Stimulated activated CD8-positive, alpha-beta memory T cell treated with anti-CD3 and anti-CD28 coated beads, Interleukin-15, amount 100 ng/mL, for 48 hours (primary cell): ENCODE results near the gene PSMD14.
A peak's percentile ranks its signal among the peaks of the same experiment; 100 is the strongest.
"Not testable (repeated sequence)": the region's sequence is repeated elsewhere in the genome, so short reads cannot be mapped to it uniquely, and the experiment has no call there.

Experiments used
- DNase-seq, 2 donors: peaks; one replicate each; pipeline ENCODE4 v3.0.0-alpha.2; 2020; ENCODE audit warnings: low read depth in 2 of 2

The PSMD14 gene

GRCh38 chr2:161308178-161308955 is at the start of gene PSMD14:
PSMD14 (plus strand) TSS chr2:161308425; CDS start chr2:161318826, 10,401 bp downstream.
- DNase-seq = peak; percentile 86 to 89

DNA sequence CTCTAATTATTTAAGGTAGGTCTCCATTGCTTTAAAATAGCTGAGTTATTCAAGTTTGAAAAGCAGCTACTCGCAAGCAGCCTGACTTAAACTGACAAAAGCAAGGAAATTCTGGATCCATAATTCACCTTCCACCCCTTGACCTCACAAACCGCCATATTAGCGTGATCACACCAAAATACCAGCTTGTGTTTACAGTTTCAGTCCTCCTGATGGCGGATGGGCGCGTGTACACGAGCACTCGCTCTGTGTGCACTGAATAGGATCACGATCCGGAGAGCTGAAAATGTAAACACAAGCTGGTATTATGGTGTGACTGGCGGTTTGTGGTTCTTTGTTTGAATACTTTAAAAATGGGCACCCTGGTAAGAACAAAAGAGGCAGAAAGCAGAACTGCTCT is 42.4 kb upstream of the PSMD14 start:
- DNase-seq = no peak

- no peak for DNase-seq
These were observed 39.1 kb upstream of the PSMD14 start for GRCh38 chr2:161269111-161269510.

- no peak for DNase-seq
These were observed 35.0 kb upstream of the PSMD14 start for GRCh38 chr2:161273038-161273760.

DNA sequence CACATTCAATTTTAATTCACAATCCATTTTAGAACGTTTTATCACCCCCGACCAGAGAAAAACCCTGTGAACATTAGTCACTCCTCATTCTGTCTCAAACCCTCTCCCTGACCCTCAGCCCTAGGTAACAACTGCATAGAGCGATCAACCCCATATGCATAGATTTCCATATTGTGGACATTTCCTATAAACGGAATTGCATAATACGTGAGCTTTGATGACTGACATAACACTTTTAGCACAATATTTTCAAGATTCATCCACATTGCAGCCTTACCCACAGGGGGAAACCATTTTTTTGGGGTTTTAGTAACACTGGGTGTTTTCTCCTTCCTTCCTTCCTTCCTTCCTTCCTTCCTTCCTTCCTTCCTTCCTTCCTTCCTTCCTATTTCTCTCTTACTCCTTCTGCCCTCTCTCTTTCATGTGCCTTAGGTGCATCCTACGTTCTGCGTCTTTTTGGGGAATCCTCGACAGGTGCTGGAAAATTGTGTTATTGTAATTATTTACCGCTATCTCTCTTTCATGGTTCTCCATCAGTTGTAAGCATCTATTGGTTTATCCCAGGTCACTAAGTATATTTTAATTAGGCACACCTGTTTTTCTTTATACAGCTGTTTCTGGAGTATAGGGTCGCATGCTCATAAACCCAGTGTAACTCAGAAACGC is 29.5 kb upstream of the PSMD14 start:
- DNase-seq = not testable (repeated sequence)

DNA sequence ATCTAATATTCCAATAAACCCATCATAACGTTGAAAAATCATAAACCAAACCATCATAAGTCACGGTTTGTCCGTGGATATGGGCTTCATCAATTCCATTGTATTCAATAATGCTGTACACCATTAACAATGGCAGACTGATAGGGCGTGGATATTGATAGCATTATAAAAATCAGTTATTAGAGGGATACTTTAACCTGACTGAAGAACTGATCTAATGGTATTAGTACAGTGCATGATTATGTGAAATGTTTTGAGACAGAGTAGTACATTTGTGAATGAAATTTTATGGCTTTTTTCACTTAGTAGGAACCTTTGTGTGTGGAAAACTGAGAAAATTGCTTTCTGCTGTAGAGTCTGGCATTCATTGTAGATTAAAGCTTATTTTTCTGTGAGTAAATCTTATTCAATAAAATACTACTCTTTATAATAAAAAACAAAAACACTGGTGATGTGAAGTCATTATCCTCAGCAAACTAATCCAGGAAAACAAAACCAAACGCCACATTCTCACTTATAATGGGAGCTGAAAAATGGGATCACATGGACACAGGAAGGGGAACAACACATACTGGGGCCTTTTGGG is 28.9 kb upstream of the PSMD14 start:
- not testable (repeated sequence) for DNase-seq

DNA sequence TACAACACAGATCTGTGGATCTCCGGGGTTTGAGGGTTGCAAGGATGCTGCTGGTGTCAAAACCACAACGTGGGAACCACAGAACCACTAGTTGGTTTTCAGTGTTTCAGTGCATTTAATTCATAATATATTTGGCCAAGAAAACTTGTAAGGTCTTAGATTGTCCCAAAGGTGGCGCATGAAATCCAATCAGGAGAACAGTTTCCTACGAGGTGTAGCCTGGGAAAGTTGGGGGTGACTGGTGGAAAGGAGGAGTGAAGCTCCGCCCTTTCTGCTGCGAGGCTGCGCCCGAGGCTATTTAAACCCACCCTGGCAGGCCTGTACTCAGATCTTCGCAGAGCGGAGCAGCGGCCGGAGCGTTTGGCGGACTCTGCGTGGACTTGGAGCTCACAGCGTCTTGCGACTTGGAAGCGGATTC is 27.3 kb upstream of the PSMD14 start:
- DNase-seq = peak in 1 of 2 donors; percentile 17

DNA sequence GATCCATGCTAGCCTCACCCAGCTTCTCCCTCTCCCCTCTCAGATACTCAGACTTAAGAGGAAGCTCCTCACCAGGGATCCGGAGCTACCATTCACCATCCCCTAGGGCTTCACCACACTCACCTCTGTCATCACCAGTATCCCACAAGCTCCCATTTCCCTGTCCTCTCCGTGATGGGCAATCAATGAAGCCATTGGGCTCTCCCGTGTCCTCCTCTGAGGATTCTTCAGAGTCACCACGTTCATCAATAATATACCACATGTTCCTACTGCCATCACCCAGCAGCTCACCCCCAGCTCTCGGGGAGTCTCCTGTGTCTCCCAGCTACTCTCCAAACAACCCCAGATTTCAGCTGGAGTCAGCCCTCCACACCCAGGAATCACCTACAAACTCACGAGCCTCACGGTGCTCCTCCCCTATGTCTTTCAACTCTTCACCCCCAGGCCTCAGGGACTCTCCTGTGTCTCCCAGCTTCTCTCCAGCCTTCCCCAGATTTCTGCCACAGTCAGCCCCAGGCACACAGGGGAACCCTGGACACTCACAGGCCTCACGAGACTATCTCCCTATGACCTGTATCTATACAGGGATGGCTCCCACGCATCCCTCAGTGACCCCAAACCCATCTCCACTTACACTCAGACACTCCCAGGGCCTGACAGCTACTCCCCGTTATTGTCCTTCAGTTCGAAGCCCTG is 26.5 kb upstream of the PSMD14 start:
- DNase-seq = not testable (repeated sequence)

- not testable (repeated sequence) for DNase-seq
These were observed 25.9 kb upstream of the PSMD14 start for GRCh38 chr2:161282311-161282644.

DNA sequence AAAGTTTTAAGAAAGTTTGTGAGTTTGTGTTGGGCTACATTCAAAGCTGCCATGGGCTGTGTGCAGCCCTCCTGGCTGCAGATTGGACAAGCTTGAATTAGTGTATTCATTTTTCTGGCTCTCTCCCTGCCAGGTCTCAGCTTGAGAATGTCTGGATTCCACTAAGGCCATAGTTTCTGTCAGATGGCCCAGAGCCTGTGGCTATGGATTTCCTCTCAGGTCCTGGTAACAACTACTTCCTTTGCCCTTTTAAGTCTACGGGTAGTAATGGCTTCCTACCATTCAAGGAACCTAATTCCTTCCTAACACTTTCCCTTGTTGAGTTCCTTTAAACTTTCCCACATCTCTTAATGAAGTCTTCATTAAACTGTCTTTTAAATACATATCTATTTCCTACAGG is 24.3 kb upstream of the PSMD14 start:
- DNase-seq = no peak

DNA sequence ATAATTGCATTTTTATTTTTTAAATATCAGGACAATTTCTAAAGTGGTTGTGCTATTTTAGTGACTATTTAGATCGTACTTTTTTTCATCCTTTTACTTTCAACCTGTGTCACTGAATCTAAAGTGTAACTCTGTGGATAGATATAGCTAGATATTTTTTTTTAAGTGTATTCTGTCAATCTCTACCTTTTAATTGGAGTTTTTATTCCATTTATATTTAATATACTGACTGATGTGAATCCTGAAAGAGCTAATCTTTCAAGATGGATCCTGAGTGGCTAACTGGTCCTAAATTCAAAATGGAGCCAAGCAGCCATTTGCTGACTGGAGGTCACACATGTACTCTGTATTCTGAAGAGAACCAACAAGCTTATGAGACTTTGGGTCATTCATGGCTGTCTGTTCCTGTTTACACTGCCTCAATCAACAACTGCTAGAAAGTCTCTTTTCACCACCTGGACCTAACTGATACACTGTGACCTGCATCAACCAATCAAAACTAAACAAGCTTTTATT is 4.6 kb upstream of the PSMD14 start:
- DNase-seq = no peak

DNA sequence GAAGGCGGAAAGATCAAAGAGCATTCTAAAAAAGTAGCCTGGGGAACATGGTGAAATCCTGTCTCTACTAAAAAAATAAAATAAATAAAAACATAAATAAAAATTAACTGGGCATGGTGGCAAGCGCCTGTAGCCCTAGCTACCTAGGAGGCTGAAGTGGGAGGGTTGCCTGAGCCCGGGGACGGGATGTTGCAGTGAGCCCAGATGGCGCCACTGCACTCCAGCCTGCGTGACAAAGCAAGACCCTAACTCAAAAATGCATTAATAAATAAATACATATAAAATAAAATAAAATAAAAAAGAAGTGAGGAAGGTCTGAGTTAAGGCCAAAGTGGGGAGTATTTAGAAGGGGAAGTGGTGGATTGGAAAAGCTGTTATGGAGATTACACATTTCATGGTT is 1.3 kb upstream of the PSMD14 start:
- no peak for DNase-seq

DNA sequence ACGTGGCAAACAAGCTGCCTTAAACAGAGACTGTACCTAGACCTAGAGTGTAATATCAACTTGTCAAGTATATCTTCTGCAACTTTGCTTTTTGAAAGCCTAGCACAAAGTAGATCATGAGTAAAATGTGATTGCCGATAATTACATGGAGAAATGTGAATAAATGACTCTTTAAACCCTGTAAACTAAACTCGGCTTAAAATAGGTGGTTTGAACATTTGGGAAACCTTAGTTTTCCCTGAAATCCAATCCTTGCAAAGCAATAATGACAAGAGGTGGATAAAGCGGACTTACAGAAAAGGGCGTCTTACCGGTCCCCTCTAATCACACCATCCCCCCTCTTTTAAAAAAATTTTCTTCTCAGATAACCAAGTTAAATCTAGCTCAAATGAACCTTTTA is 549 bp upstream of the PSMD14 start:
- DNase-seq = no peak

GRCh38 chr2:161312996-161313395 is 4.8 kb downstream of the PSMD14 start:
- no peak for DNase-seq

- no peak for DNase-seq
These were observed 7.2 kb downstream of the PSMD14 start for GRCh38 chr2:161315380-161315779.

- no peak for DNase-seq
These were observed 8.5 kb downstream of the PSMD14 start for GRCh38 chr2:161316701-161317100.

DNA sequence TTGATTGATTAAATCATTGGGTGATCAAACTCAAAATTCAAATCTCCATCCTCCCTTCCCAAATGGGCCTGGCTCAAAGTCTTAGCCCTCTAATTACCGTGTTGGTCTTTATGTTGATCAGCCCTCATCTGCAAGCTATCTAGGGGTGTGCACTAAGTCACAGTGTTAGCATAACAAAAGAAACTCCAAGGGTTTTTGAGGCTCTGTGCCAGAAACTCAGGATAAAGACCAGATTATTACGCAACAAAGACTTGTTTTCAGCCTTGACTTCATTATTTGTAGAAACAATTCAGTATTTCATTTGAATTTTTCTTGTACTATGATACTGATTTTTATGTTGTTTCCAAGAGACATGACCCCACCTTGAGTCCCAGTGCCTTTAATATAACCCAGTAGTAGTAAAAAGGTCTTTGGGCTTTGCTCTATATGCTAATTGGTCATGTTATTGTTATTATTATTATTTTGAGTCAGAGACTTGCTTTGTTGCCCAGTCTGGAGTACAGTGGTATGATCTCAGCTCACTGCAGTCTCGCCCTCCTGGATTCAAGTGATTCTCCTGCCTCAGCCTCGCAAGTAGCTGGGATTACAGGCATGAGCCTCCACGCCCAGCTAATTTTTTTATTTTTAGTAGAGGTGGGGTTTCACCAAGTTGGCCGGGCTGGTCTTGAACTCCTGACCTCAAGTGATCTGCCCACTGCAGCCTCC is 13.9 kb downstream of the PSMD14 start:
- no peak for DNase-seq

DNA sequence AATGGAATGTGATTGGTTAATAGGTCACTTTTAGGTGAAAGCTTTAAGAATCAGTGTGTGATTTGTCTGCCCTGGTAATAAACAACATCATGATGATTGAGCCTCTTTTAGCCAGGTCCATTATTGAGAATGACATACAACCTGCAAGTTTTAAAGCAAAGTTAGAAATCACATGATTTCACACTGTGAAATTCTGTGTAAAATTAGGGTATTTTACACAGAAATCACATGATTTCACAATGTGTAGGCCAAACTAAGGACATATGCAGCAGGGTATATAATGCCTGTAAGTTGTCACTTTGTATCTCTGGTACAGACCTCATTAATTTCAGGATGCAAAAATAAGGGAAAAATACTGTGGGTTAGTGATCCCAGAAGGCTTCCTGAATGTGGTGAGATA is 16.7 kb downstream of the PSMD14 start:
- DNase-seq = no peak

DNA sequence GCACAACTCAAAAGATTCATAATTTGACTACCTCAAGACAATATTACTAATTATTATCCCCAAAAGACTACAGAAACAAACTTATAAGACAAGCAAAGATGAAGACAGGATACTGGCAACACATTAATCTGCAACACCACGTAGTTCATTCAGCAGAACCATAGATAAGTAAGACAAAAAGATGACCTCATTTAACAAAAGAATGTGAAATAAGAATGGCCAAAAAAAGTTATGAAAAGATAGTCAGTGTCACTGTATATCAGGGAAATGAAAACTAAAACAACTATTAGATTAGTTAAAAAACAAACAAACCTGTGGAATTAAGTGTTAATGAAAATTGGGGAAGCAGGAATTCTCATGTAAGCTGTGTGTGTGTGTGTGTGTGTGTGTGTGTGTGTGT is 19.4 kb downstream of the PSMD14 start:
- DNase-seq = no peak

DNA sequence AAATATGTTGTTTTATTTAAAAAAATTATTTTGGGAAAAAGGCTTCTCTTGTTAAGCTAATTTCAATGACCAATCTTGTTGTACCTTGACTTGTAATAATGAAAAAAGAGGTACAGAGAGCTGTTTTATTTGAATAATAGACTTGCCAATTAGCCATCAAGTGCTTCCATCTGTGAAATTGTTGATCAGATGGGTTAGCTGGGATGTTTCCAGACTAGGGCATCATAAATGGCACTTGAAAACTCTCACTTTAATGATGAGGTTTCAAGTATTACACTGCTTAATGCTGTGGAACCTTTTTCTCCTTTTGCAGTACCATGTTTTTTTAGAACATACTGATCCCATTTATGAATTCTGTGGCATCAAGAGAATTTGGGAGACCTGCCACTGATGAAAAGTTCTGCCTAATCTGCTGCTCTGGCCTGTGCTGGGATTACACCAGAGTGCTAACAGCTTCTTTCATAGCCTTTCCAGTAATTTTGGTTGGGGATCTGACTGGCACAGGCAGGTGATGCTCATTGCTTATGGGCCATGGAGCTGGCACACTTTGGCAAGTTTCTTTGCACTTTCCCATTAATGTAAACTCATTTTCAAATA is 24.2 kb downstream of the PSMD14 start:
- no peak for DNase-seq

DNA sequence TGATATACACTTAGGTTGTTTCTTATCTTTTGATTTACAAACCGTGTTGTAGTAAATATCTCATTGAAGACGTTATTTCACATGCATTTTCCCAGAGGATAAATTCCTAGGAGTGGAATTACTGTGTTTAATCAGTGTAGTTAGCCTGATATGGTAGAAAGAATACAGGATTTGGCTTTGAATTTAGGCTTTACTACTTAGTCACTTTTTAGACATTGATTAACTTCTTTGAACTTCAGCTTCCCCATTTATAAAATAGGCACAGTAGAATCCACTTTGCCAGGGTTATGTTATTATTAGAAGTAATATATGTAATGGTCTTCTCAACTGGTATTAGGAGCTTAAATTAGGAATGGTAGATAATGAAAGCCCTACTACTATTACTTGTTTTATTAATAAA is 27.4 kb downstream of the PSMD14 start:
- no peak for DNase-seq
